Ovary (tissue), 9 donors: ENCODE results near the gene PPTC7. TPM values are rescaled to one million over a fixed set of nuclear protein-coding genes. Genes with fewer than 3 reads are reported as not detected.
"Not testable (repeated sequence)": the region's sequence is repeated elsewhere in the genome, so short reads cannot be mapped to it uniquely, and the experiment has no call there.

Experiments used
- DNase-seq, 5 donors: peaks; one replicate each; pipeline ENCODE4 v3.0.0-alpha.2; 2019 to 2020
- H3K27ac ChIP-seq, 2 donors: fragments of 200-600 bp; one replicate each; pipeline versions ENCODE4 v1.5.1 to v1.8.0; 2019 to 2022
- H3K27me3 ChIP-seq: fragments of 200-600 bp; one replicate; pipeline ENCODE4 v1.8.0; 2022
- H3K36me3 ChIP-seq: fragments of 200-600 bp; sonication (generic); one replicate; pipeline ENCODE4 v1.5.1; 2019
- H3K4me1 ChIP-seq: one replicate; pipeline ENCODE4 v1.8.1; 2013; ENCODE audit warnings: mild to moderate bottlenecking, moderate library complexity; ENCODE audit not compliant: insufficient read depth
- H3K4me3 ChIP-seq: fragments of 200-600 bp; sonication (generic); one replicate; pipeline ENCODE4 v1.5.1; 2017
- H3K9me3 ChIP-seq, 2 donors: fragments of 200-600 bp in 1 of 2; sonication (generic) in 1 of 2; one replicate each; pipeline versions ENCODE4 v1.5.1 to v1.8.1; 2013 to 2019; ENCODE audit warnings: mild to moderate bottlenecking in 1 of 2, moderate library complexity in 1 of 2
- CTCF ChIP-seq, 3 donors: fragments of 450-650 bp in 2 of 3; fragments of 200-600 bp in 1 of 3; IDR thresholded peaks; one replicate each; pipeline versions ENCODE4 v1.5.1 to v1.8.0; 2016 to 2022; ENCODE audit warnings: antibody characterized with exemption in 3 of 3, mild to moderate bottlenecking in 1 of 3
- EP300 ChIP-seq: sonication (generic); formaldehyde crosslinking; IDR thresholded peaks from one replicate; pipeline ENCODE4 v1.6.1; 2017; ENCODE audit warnings: antibody characterized with exemption
- POLR2A ChIP-seq: fragments of 450-650 bp; IDR thresholded peaks from one replicate; pipeline ENCODE4 v1.6.1; 2017; ENCODE audit warnings: antibody characterized with exemption, mild to moderate bottlenecking, moderate library complexity
- WGBS, 3 donors: extraction: QIAGEN DNeasy Blood & Tissue Kit in 1 of 3; methylation state at CpG; one replicate each; pipeline versions ENCODE4 v1.1.5 to v1.1.7; 2013 to 2017; 5-methylcytosine and 5-hydroxymethylcytosine counted together
- intact Hi-C, 4 donors: fragments of 100-400 bp; cut with DNase I; formaldehyde crosslinking; loops; one replicate each; pipeline versions ENCODE4 v1.11.0 to v1.15.1; 2022 to 2023
- polyA plus RNA-seq, 2 donors: library from polyadenylated mRNA; stranded (reverse); fragments of 200-250 nt in 1 of 2; fragments of 350-450 nt in 1 of 2; fragmentation: Illumina TruSeq in 1 of 2; extraction: RNeasy Lipid Tissue Mini Kit (QIAGEN cat#74804) in 1 of 2; gene quantifications; one replicate each; pipeline ENCODE4 v1.2.3, GENCODE V29; 2013 to 2014
- total RNA-seq, 7 donors: library from RNA; depleted of rRNA in 2 of 7; stranded (reverse); fragments of >200 nt in 2 of 7; fragmentation: NEBNext Ultra II Directional in 3 of 7; extraction: Animal tissue kit (Norgen Biotek cat#: 25700) in 3 of 7; gene quantifications; one replicate each; pipeline versions ENCODE4 v1.1.0 to v1.2.4, GENCODE V29; 2016 to 2023
- donor health status: DM: no; HTN: no; CAD: no; lungs with moderate emphysema.
- donor health status: DM: no; HTN: no; CAD: no.
- donor health status: Bipolar disorder and iron deficiency.
- donor health status: DM: yes; HTN: yes; CAD: no.
- donor health status: DM: no; HTN: no; CAD: no.
- donor health status: DM: yes; HTN: yes; CAD: no.

Gene PPTC7
- total and polyA plus RNA-seq, 9 donors, result 10.0 to 25.5 (median 19.2) TPM

- no peak for DNase-seq
- no peak overlapping the region for H3K27ac ChIP-seq
- H3K9me3 ChIP-seq, result no peaks in the 10 kb centered on the region
- TF ChIP-seq EP300, result no peak
- no peak for TF ChIP-seq CTCF (IDR thresholded peaks at IDR 0.05)
- no peak for TF ChIP-seq POLR2A
- 74 to 95% (median 84%) methylated on average over 1 of the region's 1 CpG for WGBS, 3 donors
- H3K36me3 ChIP-seq, result no peaks in the 10 kb centered on the region
- no peaks in the 10 kb centered on the region for H3K27me3 ChIP-seq
- no peak overlapping the region for H3K4me3 ChIP-seq
- intact Hi-C loops, result loop anchor here in 3 of 4 donors (5.0 to 10.0 kb wide), 3 partner anchors 53 to 146 kb away; partner anchors contain the start of gene ARPC3 (in 1 of the 3)
- H3K4me1 ChIP-seq, result no peaks in the 10 kb centered on the region
These were observed 14.8 kb upstream of the PPTC7 start for GRCh38 chr12:110597885-110598284.

GRCh38 chr12:110592919-110593318, 9.8 kb upstream of the PPTC7 start:
- not testable (repeated sequence) for H3K27me3 ChIP-seq, H3K9me3 ChIP-seq, H3K4me1 ChIP-seq, H3K27ac ChIP-seq, H3K4me3 ChIP-seq, DNase-seq, H3K36me3 ChIP-seq
- intact Hi-C loops, result loop anchor here in 1 of 4 donors (10.0 kb wide), 1 partner anchor 48 kb away; no protein-coding TSS in a partner anchor
- WGBS, 3 donors, result 77 to 81% (median 79%) methylated on average over 4 of the region's 4 CpGs

- H3K4me3 ChIP-seq, result no peak overlapping the region
These were observed 9.0 kb upstream of the PPTC7 start for GRCh38 chr12:110592078-110592477.

GRCh38 chr12:110591451-110592051, 8.4 kb upstream of the PPTC7 start:
- no peak overlapping the region for H3K4me3 ChIP-seq
- H3K27me3 ChIP-seq, result no peaks in the 10 kb centered on the region
- H3K4me1 ChIP-seq, result peaks cover 8% of the 10 kb centered on the region
- no peaks in the 10 kb centered on the region for H3K9me3 ChIP-seq
- peak overlapping the region; percentile 37 to 73 for H3K27ac ChIP-seq
- H3K36me3 ChIP-seq, result no peaks in the 10 kb centered on the region
- TF ChIP-seq POLR2A (no peak), EP300 (no peak), CTCF (IDR thresholded peaks at IDR 0.05) (no peak)
- no peak for DNase-seq
- intact Hi-C loops, result loop anchor here in 1 of 4 donors (10.0 kb wide), 1 partner anchor 47 kb away; no protein-coding TSS in a partner anchor
- 44 to 75% (median 55%) methylated on average over 7 of the region's 7 CpGs for WGBS, 3 donors

More at GRCh38 chr12:110592078-110592477, 9.0 kb upstream of the PPTC7 start:
- H3K36me3 ChIP-seq, result no peaks in the 10 kb centered on the region
- TF ChIP-seq POLR2A (no peak), EP300 (no peak), CTCF (IDR thresholded peaks at IDR 0.05) (no peak)
- intact Hi-C loops, result loop anchor here in 1 of 4 donors (10.0 kb wide), 1 partner anchor 47 kb away; no protein-coding TSS in a partner anchor
- H3K27me3 ChIP-seq, result no peaks in the 10 kb centered on the region
- peaks cover 8% of the 10 kb centered on the region for H3K4me1 ChIP-seq
- no peaks in the 10 kb centered on the region for H3K9me3 ChIP-seq
- H3K27ac ChIP-seq, result peak overlapping the region in 1 of 2 donors; percentile 73
- 81 to 92% (median 82%) methylated on average over 5 of the region's 5 CpGs for WGBS, 3 donors
- no peak for DNase-seq

GRCh38 chr12:110590806-110591326, 7.7 kb upstream of the PPTC7 start:
- intact Hi-C loops, result loop anchor here in 1 of 4 donors (10.0 kb wide), 1 partner anchor 46 kb away; no protein-coding TSS in a partner anchor
- WGBS, 3 donors, result 10 to 27% (median 10%) methylated on average over 3 of the region's 3 CpGs
- DNase-seq, result no peak
- Histone ChIP-seq H3K27me3 (no peaks in the 10 kb centered on the region), H3K4me3 (no peak overlapping the region), H3K9me3 (no peaks in the 10 kb centered on the region), H3K4me1 (peaks cover 8% of the 10 kb centered on the region), H3K27ac (peak overlapping the region; percentile 37 to 73), H3K36me3 (no peaks in the 10 kb centered on the region)
- TF ChIP-seq EP300 (no peak), CTCF (IDR thresholded peaks at IDR 0.05) (no peak), POLR2A (peak; percentile 22)
